Raji (cell line): Measurements from ENCODE around the gene KLK8.

ENCODE experiments used
- POLR2A ChIP-seq: IDR thresholded peaks from 2 replicates; pipeline ENCODE4 v1.6.1; 2011; ENCODE audit warnings: low read depth, low read length, control low read depth; ENCODE audit not compliant: insufficient read depth

Gene KLK8

GRCh38 chr19:51001515-51001914 lies at the start of gene KLK8:
KLK8 (minus strand) TSS chr19:51001604; CDS start chr19:51001167, 437 bp downstream.
- TF ChIP-seq POLR2A, result no peak

GRCh38 chr19:51047031-51047335 lies 45.6 kb upstream of the KLK8 start:
- TF ChIP-seq POLR2A, result no peak

- no peak for TF ChIP-seq POLR2A
These were observed 42.9 kb upstream of the KLK8 start for GRCh38 chr19:51044327-51044726.

GRCh38 chr19:51043497-51043896 lies 42.1 kb upstream of the KLK8 start:
- no peak for TF ChIP-seq POLR2A

GRCh38 chr19:51040151-51040550 lies 38.7 kb upstream of the KLK8 start:
- no peak for TF ChIP-seq POLR2A

GRCh38 chr19:51036519-51036918 lies 35.1 kb upstream of the KLK8 start:
- no peak for TF ChIP-seq POLR2A

GRCh38 chr19:51034704-51035103 lies 33.3 kb upstream of the KLK8 start, which contains the start of gene KLK12:
KLK12 (minus strand) TSS chr19:51035002; CDS start chr19:51034621, 381 bp downstream.
- no peak for TF ChIP-seq POLR2A

GRCh38 chr19:51031880-51032225 lies 30.4 kb upstream of the KLK8 start:
- no peak for TF ChIP-seq POLR2A

GRCh38 chr19:51031220-51031879 lies 29.9 kb upstream of the KLK8 start:
- TF ChIP-seq POLR2A, result no peak

GRCh38 chr19:51030631-51031030 lies 29.2 kb upstream of the KLK8 start:
- no peak for TF ChIP-seq POLR2A

GRCh38 chr19:51029718-51030117 lies 28.3 kb upstream of the KLK8 start:
- TF ChIP-seq POLR2A, result no peak

- no peak for TF ChIP-seq POLR2A
These were observed 26.5 kb upstream of the KLK8 start for GRCh38 chr19:51027873-51028272.

GRCh38 chr19:51027126-51027806 lies 25.9 kb upstream of the KLK8 start:
- no peak for TF ChIP-seq POLR2A

GRCh38 chr19:51026554-51026831 lies 25.1 kb upstream of the KLK8 start, which contains the start of gene KLK11:
KLK11 (minus strand) TSS chr19:51026616; CDS start chr19:51025631, 985 bp downstream.
- TF ChIP-seq POLR2A, result no peak

GRCh38 chr19:51025809-51026553 lies 24.6 kb upstream of the KLK8 start:
- no peak for TF ChIP-seq POLR2A

GRCh38 chr19:51025401-51025800 lies 24.0 kb upstream of the KLK8 start:
- TF ChIP-seq POLR2A, result no peak
